ENCODE data around the gene SUGCT.

Gene SUGCT

DNA sequence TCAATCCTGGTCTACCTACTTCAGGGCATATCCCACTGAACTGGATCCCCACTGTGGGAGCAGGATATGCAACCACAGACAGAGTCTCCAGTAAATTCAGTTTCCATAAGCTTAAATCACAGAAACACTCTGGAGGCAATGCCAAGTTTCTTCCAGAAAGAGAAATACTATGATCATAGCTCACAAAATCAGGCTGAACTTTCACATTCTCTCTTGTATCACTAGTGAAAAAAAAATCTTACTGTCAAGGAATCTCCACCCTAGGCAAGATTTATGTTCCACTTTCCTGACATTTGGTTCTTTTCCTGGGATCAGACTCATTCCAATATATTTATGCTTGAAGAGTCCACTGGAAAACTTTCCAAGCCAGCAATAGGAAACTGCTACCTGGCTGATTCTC is 749.0 kb downstream of the SUGCT start:
- no peak for DNase-seq (ENCODE audit: extremely low read depth, low read depth)
- TF ChIP-seq, protein P1, sequence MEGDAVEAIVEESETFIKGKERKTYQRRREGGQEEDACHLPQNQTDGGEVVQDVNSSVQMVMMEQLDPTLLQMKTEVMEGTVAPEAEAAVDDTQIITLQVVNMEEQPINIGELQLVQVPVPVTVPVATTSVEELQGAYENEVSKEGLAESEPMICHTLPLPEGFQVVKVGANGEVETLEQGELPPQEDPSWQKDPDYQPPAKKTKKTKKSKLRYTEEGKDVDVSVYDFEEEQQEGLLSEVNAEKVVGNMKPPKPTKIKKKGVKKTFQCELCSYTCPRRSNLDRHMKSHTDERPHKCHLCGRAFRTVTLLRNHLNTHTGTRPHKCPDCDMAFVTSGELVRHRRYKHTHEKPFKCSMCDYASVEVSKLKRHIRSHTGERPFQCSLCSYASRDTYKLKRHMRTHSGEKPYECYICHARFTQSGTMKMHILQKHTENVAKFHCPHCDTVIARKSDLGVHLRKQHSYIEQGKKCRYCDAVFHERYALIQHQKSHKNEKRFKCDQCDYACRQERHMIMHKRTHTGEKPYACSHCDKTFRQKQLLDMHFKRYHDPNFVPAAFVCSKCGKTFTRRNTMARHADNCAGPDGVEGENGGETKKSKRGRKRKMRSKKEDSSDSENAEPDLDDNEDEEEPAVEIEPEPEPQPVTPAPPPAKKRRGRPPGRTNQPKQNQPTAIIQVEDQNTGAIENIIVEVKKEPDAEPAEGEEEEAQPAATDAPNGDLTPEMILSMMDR (IDR thresholded peaks at IDR 0.05; ENCODE audit: low read depth, low read length), result no peak

DNA sequence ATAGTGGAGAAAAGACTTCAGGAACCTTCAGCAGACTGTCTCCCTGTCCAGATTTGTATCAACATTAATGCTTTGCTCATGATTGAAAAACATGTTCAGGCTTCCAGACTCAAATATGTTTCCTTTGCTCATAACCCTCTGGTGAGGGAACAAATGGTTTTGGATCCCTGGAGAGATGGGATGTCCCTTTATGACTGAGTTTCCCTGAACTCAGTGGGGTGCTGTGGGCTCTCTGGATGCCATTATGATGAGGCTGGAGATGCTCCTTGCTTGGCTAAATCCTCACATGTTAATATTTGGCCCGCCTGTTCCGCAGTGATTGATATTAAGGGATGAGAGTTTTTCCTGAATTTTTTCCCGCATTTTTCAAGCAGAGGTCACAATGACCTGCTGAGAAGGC is 749.4 kb downstream of the SUGCT start:
- DNase-seq (ENCODE audit: extremely low read depth, low read depth), result no peak
- TF ChIP-seq, protein P1 (IDR thresholded peaks at IDR 0.05; ENCODE audit: low read depth, low read length), result no peak

DNA sequence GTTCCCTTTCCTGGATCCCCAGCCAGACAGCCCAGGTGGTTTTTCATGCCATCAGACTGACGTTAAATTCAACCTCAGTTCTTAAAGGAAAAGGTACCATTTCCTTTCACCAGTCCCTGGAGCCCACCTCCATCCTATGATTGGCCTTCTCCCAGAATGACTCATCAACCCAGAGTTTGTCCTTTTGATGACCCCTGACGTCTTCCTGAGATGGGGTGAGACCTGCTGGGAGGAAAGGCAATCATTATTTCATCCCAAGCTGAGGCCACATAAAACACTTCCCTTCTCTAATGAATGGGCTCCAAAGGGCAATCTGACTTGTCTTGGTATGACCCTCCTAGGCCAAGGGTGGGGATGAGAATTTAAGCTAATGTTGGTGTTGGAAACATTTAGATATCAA is 750.7 kb downstream of the SUGCT start:
- no peak for DNase-seq (ENCODE audit: extremely low read depth, low read depth)
- TF ChIP-seq, protein P1 (IDR thresholded peaks at IDR 0.05; ENCODE audit: low read depth, low read length), result no peak

DNA sequence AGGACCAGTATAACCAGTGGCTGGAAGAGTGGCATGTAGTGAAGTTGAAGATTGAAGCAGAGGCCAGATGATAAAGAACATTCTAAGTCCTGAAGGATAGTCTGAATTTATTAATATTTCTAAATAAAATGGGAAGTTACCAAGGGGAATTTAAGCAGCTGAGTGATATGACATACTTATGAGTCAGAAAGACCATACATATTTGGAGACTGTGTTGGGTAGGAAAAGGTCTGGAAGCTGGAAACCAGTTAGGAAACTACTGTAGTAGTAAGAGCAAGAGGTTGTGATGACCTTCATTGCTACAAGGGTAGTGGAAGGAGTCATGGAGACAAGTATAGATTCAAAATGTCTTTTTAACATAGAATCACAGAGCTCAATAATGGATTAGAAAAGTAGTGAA is 752.3 kb downstream of the SUGCT start:
- TF ChIP-seq, protein P1 (IDR thresholded peaks at IDR 0.05; ENCODE audit: low read depth, low read length), result no peak

DNA sequence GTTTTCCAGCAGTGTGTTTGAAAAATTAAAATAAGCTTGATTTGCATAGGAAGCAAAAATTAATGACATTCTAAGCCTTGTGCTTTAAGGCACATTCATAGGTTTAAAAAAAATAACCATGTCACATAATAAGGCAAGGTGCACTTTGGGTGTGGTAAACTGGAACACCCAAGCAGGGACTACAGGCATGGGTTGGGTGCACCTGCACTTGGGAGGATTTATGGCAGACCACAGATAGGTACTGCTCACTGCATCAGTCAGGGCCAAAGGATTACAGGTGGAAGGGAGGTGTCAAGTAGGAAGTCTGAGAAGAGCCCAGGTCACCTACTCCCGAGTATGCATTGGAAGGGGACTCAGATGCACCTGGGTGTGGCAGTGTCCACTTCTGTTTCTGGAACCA is 753.7 kb downstream of the SUGCT start:
- TF ChIP-seq, protein P1 (IDR thresholded peaks at IDR 0.05; ENCODE audit: low read depth, low read length), result no peak

More for the DNA sequence above, 752.3 kb downstream of the SUGCT start:
- DNase-seq (ENCODE audit: extremely low read depth, low read depth), result no peak

DNA sequence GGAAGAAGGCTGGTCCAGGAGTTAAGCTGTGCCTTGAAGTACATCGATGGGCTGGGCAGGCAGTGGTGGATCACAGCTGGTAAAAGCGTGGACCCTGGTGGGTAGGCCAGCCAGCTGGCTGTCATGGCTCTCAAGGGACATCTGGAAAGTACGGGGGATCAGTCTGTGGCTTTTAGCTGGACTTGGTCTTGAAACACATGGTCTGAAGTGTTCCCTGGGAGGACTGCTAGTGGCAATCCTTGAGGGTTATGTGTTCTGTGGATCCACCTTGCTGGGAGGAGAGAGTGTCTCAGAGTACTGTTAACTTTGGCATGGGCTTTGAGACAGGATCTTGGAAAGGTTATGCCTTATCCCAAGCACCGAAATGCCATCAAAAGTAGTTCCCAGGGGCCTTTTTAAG is 754.3 kb downstream of the SUGCT start:
- TF ChIP-seq, protein P1 (IDR thresholded peaks at IDR 0.05; ENCODE audit: low read depth, low read length), result no peak
- no peak for DNase-seq (ENCODE audit: extremely low read depth, low read depth)

More for the DNA sequence above, 753.7 kb downstream of the SUGCT start:
- no peak for DNase-seq (ENCODE audit: extremely low read depth, low read depth)

DNA sequence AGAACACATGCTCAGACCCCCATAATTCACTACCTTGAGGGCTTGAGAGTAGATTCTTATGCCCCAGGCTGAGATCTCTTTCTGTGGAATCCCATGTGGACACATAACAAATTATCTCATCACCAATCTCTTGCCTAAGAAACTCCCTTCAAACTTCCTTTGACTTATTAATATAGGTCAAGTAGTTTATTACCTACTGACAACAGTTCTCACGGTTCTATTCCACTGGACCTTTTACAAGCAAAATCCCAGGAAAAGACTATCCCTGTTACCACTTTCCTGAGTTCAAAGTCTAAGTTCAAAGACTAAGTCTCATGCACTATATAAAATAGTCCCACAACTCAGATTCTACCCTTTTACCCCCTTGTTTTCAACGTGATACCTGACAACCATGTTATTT is 754.7 kb downstream of the SUGCT start:
- DNase-seq (ENCODE audit: extremely low read depth, low read depth), result no peak
- TF ChIP-seq, protein P1 (IDR thresholded peaks at IDR 0.05; ENCODE audit: low read depth, low read length), result no peak
